SU-DHL-6 (cell line): ENCODE results near the gene BAIAP2L2.
"Not testable (repeated sequence)": the region's sequence is repeated elsewhere in the genome, so short reads cannot be mapped to it uniquely, and the experiment has no call there.

ENCODE experiments used
- H2AFZ ChIP-seq: fragments of 200-600 bp; sonication (generic); 2 replicates; pipeline ENCODE4 v1.6.1; 2014; ENCODE audit warnings: low read depth, mild to moderate bottlenecking, moderate library complexity, mixed read lengths, antibody characterized with exemption, low read length; ENCODE audit not compliant: severe bottlenecking
- H3F3A ChIP-seq: fragments of 200-600 bp; shearing (Covaris generic); 2 replicates; pipeline ENCODE4 v1.6.0; 2016; ENCODE audit warnings: antibody characterized with exemption, mild to moderate bottlenecking; ENCODE audit not compliant: insufficient read depth
- H3K27ac ChIP-seq: fragments of 200-600 bp; sonication (generic); 2 replicates; pipeline ENCODE4 v1.5.1; 2016; ENCODE audit warnings: low read depth, mild to moderate bottlenecking, low read length, moderate library complexity, mixed read lengths
- H3K27me3 ChIP-seq: fragments of 200-600 bp; sonication (generic), shearing (Covaris generic); 2 replicates; pipeline ENCODE4 v1.6.0; 2014; ENCODE audit warnings: mild to moderate bottlenecking, low read length
- H3K36me3 ChIP-seq: fragments of 200-600 bp; sonication (generic); 2 replicates; pipeline ENCODE4 v1.6.1; 2014; ENCODE audit warnings: mild to moderate bottlenecking, low read length, mixed read lengths
- H3K4me2 ChIP-seq: fragments of 300-600, 200-600 bp; shearing (Covaris generic), sonication (generic); 2 replicates; pipeline ENCODE4 v1.6.0; 2014; ENCODE audit warnings: low read length, low read depth, mild to moderate bottlenecking; ENCODE audit not compliant: poor library complexity, severe bottlenecking
- H3K4me3 ChIP-seq: fragments of 200-600 bp; sonication (generic); 2 replicates; pipeline ENCODE4 v1.5.1; 2014; ENCODE audit warnings: antibody characterized with exemption, low read length, mild to moderate bottlenecking, mixed read lengths; ENCODE audit not compliant: insufficient read depth, poor library complexity, severe bottlenecking
- H3K79me2 ChIP-seq: fragments of 200-600 bp; sonication (generic); 2 replicates; pipeline ENCODE4 v1.6.1; 2014; ENCODE audit warnings: mild to moderate bottlenecking, low read length, moderate library complexity; ENCODE audit not compliant: insufficient read depth
- H3K9ac ChIP-seq: fragments of 200-600 bp; sonication (generic); 2 replicates; pipeline ENCODE4 v1.7.0; 2014; ENCODE audit warnings: mild to moderate bottlenecking, low read length
- H3K9me2 ChIP-seq: fragments of 200-600 bp; sonication (generic); replicated peaks from 2 replicates; pipeline ENCODE4 v1.6.1; 2014; ENCODE audit warnings: low read length; ENCODE audit not compliant: insufficient read depth
- H3K9me3 ChIP-seq: fragments of 200-600 bp; sonication (generic); 2 replicates; pipeline ENCODE4 v1.6.1; 2014; ENCODE audit warnings: low read length, mixed read lengths; ENCODE audit not compliant: insufficient read depth
- H4K20me1 ChIP-seq: fragments of 200-600 bp; sonication (generic); 2 replicates; pipeline ENCODE4 v1.6.1; 2014; ENCODE audit warnings: low read depth, mild to moderate bottlenecking, antibody characterized with exemption, low read length, moderate library complexity, mixed read lengths
- EZH2phosphoT487 ChIP-seq: fragments of 200-600 bp; sonication (generic), shearing (Covaris generic); conservative IDR thresholded peaks from 2 replicates; pipeline ENCODE4 v1.6.1; 2018; ENCODE audit warnings: mild to moderate bottlenecking, antibody characterized with exemption, low read length, moderate library complexity, mixed read lengths
- TF ChIP-seq, protein P1 (sequence below): fragments of 200-600 bp; sonication (generic); IDR thresholded peaks from one replicate; pipeline ENCODE4 v1.5.1; 2017; ENCODE audit warnings: antibody characterized with exemption, mild to moderate bottlenecking, low read length, moderate library complexity; ENCODE audit not compliant: insufficient read depth, poor library complexity, severe bottlenecking

The BAIAP2L2 gene

DNA sequence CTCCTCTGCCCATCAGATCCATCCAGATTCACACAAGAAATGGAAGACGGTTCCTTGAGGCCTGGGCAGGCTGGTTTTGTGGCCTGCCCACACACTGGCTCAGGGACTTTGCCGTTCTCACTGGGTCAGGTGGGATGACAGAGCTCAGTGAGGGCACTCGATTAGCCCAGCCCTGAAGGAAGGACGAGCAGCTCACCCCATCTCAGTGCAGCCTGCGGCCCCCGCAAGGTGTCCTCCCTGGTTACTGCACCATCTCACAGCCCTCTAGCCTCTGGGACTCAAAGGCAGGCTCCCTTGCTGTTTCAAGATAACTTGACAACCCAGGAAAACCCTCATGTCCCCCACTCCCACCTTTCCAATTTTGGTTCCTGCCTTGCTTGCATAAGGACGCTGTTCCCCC is 30.7 kb downstream of the BAIAP2L2 start:
- Histone ChIP-seq H3K9me2 (no peaks in the 10 kb centered on the region), H3K4me2 (no peak overlapping the region), H3K9me3 (no peaks in the 10 kb centered on the region), H3K4me3 (no peak overlapping the region), H3K79me2 (no peaks in the 10 kb centered on the region), H3K9ac (no peak overlapping the region), H3K27ac (no peak overlapping the region), H3F3A (no peaks in the 10 kb centered on the region), H3K36me3 (no peaks in the 10 kb centered on the region), H2AFZ (no peak overlapping the region), H4K20me1 (no peaks in the 10 kb centered on the region), H3K27me3 (no peaks in the 10 kb centered on the region)
- TF ChIP-seq, protein P1, sequence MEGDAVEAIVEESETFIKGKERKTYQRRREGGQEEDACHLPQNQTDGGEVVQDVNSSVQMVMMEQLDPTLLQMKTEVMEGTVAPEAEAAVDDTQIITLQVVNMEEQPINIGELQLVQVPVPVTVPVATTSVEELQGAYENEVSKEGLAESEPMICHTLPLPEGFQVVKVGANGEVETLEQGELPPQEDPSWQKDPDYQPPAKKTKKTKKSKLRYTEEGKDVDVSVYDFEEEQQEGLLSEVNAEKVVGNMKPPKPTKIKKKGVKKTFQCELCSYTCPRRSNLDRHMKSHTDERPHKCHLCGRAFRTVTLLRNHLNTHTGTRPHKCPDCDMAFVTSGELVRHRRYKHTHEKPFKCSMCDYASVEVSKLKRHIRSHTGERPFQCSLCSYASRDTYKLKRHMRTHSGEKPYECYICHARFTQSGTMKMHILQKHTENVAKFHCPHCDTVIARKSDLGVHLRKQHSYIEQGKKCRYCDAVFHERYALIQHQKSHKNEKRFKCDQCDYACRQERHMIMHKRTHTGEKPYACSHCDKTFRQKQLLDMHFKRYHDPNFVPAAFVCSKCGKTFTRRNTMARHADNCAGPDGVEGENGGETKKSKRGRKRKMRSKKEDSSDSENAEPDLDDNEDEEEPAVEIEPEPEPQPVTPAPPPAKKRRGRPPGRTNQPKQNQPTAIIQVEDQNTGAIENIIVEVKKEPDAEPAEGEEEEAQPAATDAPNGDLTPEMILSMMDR, result no peak
- no peak for TF ChIP-seq EZH2phosphoT487

DNA sequence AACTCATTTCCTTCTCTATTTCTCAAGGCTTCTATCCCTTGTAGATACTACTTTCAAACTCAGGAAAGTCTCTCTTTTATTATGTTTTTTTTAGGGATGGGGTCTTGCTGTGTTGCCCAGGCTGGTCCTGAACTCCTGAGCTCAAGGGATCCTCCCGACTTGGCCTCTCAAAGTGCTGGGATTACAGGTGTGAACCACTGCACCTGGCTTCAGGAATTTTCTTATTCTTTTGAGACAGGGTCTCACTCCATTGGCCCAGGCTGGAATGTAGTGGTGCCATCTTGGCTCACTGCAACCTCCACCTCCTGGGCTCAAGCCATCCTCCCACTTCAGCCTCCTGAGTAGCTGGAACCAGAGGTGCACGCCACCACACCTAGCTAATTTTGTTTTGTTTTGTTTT is 31.3 kb downstream of the BAIAP2L2 start:
- H3K4me3 ChIP-seq, H3K27me3 ChIP-seq, H3K79me2 ChIP-seq, H3F3A ChIP-seq, H3K36me3 ChIP-seq, H3K9me2 ChIP-seq, H3K4me2 ChIP-seq, H3K9ac ChIP-seq, H3K27ac ChIP-seq, H3K9me3 ChIP-seq, H4K20me1 ChIP-seq, H2AFZ ChIP-seq: not testable (repeated sequence)

DNA sequence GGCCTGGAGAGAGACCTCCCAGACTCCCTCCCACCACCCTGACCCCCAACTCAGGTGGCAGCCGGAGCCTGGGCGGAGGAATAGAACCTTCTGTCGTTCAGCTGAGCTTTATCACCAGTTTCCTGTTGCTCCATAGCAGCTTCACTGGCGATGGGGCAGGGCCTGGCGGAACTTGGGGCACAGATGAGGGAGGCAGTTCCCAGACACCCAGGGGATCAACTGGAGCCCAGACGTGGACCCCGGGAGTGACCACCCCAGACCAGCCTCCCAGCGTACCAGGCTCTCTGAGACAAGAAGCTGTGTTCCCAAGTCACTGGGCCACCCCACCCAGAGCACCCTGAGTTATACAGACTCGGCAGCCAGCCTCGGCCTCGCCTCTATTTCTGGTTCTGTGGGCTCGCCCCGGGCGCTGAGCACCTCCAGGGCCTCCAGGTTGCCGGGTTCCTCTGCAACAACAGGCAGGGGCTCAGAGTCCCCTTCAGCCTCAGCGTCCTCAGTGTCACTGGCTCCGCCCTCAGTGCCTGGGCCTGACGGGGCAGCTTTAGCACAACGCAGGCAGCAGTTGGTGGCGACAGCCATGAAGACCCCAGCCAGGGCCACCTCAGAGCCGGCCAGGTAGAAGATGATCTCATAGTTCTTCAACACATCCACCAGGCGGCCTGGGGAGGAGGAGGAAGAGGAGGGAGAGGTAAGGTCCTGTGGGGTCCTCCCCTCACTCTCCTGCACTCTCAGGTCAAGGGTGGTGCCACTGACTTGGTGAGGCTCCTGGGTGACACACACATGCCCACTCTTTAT is 32.2 kb downstream of the BAIAP2L2 start:
- TF ChIP-seq EZH2phosphoT487, result no peak
- TF ChIP-seq, protein P1, result no peak
- Histone ChIP-seq H3K9ac (no peak overlapping the region), H3K36me3 (no peaks in the 10 kb centered on the region), H3K27me3 (no peaks in the 10 kb centered on the region), H3K79me2 (no peaks in the 10 kb centered on the region), H4K20me1 (no peaks in the 10 kb centered on the region), H3K4me2 (no peak overlapping the region), H2AFZ (no peak overlapping the region), H3K27ac (no peak overlapping the region), H3F3A (no peaks in the 10 kb centered on the region), H3K9me2 (no peaks in the 10 kb centered on the region), H3K9me3 (no peaks in the 10 kb centered on the region), H3K4me3 (no peak overlapping the region)

DNA sequence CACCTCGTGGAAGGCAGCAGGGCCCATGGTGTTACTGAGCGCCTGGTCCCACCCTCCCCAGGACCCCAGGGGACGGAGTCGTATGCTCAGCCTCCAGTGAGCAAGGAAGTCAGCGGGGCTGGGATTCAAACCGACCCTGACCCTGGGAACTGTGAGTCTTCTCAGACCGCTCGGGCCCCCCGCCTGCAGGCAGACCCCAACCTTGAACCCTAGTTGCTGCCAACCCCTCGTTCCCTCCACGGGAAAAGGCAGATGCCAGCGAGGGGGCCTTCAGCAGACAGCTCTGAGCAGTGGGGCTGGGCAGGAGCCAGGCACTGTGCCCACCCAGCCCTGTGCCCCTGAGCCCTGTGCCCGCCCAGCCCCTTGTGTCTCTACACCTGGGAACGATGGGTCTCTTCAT is 32.9 kb downstream of the BAIAP2L2 start:
- Histone ChIP-seq H3K27ac (no peak overlapping the region), H3F3A (no peaks in the 10 kb centered on the region), H3K9me3 (no peaks in the 10 kb centered on the region)

More for the DNA sequence above, 32.9 kb downstream of the BAIAP2L2 start:
- Histone ChIP-seq H3K9ac (no peak overlapping the region), H3K79me2 (no peaks in the 10 kb centered on the region), H3K27me3 (no peaks in the 10 kb centered on the region), H3K4me3 (no peak overlapping the region), H3K9me2 (no peaks in the 10 kb centered on the region), H2AFZ (no peak overlapping the region), H3K4me2 (no peak overlapping the region), H3K36me3 (no peaks in the 10 kb centered on the region), H4K20me1 (no peaks in the 10 kb centered on the region)
- TF ChIP-seq, protein P1, result no peak
- TF ChIP-seq EZH2phosphoT487, result no peak
